HG02642 (cell line): ENCODE measurements around the gene TALDO1.

Experiments
- ATAC-seq: cut with Tn5 transposase; IDR thresholded peaks from one replicate; pipeline ENCODE4 v1.9.1; 2021; ENCODE audit warnings: mild to moderate bottlenecking; ENCODE audit not compliant: unreplicated experiment, poor library complexity

Gene TALDO1

GRCh38 chr11:794766-795633 is 47.7 kb downstream of the TALDO1 start:
- ATAC-seq: no peak

GRCh38 chr11:795634-796564 is 48.6 kb downstream of the TALDO1 start:
- peak; percentile 26 for ATAC-seq

- no peak for ATAC-seq
Measured at GRCh38 chr11:796565-797295, 49.5 kb downstream of the TALDO1 start.

- peak; percentile 42 for ATAC-seq
Measured at GRCh38 chr11:797296-798092, 50.2 kb downstream of the TALDO1 start.

- ATAC-seq: peak; percentile 70
Measured at GRCh38 chr11:798093-798713, 50.9 kb downstream of the TALDO1 start, which contains the start of gene SLC25A22. Gene SLC25A22, minus strand, starts transcription at chr11:798281. Its CDS starts 3,275 bp downstream, at chr11:795006.

- ATAC-seq: no peak
Measured at GRCh38 chr11:799641-800316, 52.5 kb downstream of the TALDO1 start.

GRCh38 chr11:800473-800872 is 53.2 kb downstream of the TALDO1 start:
- ATAC-seq: no peak

- ATAC-seq: no peak
Measured at GRCh38 chr11:801097-801780, 54.0 kb downstream of the TALDO1 start.

GRCh38 chr11:802018-802617 is 54.9 kb downstream of the TALDO1 start:
- ATAC-seq: no peak

- ATAC-seq: no peak
Measured at GRCh38 chr11:802693-803466, 55.6 kb downstream of the TALDO1 start.

- no peak for ATAC-seq
Measured at GRCh38 chr11:803467-803742, 56.1 kb downstream of the TALDO1 start.

GRCh38 chr11:803770-804598 is 56.7 kb downstream of the TALDO1 start:
- ATAC-seq: no peak

GRCh38 chr11:804599-804964 is 57.3 kb downstream of the TALDO1 start:
- ATAC-seq: no peak

- no peak for ATAC-seq
Measured at GRCh38 chr11:808427-809286, 61.4 kb downstream of the TALDO1 start.

GRCh38 chr11:809287-810039 is 62.2 kb downstream of the TALDO1 start, which contains the start of gene RPLP2:
Gene RPLP2, plus strand, starts transcription at chr11:809967. Its CDS starts 268 bp downstream, at chr11:810235.
- peak; percentile 79 for ATAC-seq
